Neural progenitor cell (in vitro differentiated cells): ENCODE results near the gene ATG3.
"Not testable (repeated sequence)": the region's sequence is repeated elsewhere in the genome, so short reads cannot be mapped to it uniquely, and the experiment has no call there.

Source experiments
- EZH2 ChIP-seq: fragments of 200-600 bp; sonication (generic); IDR thresholded peaks from 2 replicates; pipeline ENCODE4 v1.6.1; 2017; ENCODE audit warnings: antibody characterized with exemption, mild to moderate bottlenecking, moderate library complexity
- EZH2phosphoT487 ChIP-seq: fragments of 200-600 bp; sonication (generic); IDR thresholded peaks from 2 replicates; pipeline ENCODE4 v1.6.1; 2017; ENCODE audit warnings: antibody characterized with exemption
- TF ChIP-seq, protein P1 (sequence below): fragments of 200-600 bp; sonication (generic); IDR thresholded peaks from 2 replicates; pipeline ENCODE4 v1.5.1; 2017; ENCODE audit warnings: antibody characterized with exemption, mild to moderate bottlenecking

DNA sequence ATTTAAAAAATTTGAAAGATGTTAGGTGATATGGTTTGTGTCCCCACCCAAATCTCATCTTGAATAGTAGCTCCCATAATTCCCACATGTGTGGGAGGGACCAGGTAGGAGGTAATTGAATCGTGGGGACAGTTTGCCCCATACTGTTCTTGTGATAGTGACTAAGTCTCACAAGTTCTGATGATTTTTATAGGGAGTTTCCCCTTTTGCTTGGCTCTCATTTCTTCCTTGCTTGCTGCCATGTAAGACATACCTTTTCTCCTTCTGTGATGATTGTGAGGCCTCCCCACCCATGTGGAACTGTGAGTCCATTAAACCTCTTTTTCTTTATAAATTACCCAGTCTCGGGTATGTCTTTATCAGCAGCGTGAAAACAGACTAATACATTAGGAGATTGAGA is 42.8 kb downstream of the ATG3 start:
- TF ChIP-seq, protein P1, sequence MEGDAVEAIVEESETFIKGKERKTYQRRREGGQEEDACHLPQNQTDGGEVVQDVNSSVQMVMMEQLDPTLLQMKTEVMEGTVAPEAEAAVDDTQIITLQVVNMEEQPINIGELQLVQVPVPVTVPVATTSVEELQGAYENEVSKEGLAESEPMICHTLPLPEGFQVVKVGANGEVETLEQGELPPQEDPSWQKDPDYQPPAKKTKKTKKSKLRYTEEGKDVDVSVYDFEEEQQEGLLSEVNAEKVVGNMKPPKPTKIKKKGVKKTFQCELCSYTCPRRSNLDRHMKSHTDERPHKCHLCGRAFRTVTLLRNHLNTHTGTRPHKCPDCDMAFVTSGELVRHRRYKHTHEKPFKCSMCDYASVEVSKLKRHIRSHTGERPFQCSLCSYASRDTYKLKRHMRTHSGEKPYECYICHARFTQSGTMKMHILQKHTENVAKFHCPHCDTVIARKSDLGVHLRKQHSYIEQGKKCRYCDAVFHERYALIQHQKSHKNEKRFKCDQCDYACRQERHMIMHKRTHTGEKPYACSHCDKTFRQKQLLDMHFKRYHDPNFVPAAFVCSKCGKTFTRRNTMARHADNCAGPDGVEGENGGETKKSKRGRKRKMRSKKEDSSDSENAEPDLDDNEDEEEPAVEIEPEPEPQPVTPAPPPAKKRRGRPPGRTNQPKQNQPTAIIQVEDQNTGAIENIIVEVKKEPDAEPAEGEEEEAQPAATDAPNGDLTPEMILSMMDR: not testable (repeated sequence)
- TF ChIP-seq EZH2, EZH2phosphoT487: not testable (repeated sequence)
